ENCODE measurements around the gene C12orf75. TPM values are rescaled to one million over a fixed set of nuclear protein-coding genes. Genes with fewer than 3 reads are reported as not detected.

C12orf75 gene
- total and polyA plus RNA-seq, 10 of the 15 experiments (the other 5 are each of a cell fraction or from before 2014, with no cell fraction given), result 40.7 to 411 (median 159) TPM

DNA sequence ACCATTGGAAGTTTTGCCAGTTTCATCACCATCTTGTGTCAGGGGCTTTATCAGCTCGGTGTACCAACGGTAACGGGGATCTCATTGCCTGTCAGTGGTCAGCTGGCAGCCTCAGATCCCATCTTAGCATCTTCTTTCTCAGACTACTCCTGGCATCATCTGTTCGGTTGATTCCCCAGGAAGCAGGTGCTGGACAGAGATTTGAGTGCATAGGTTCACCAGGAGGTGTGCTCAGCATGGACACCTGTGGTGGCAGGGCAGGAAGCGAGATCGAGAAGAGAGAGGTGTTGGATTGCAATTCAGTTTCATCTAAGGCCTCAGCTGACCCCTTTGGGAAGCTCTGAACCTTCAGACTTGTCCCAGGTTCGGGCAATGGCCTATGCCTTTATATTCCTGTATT is 76.0 kb downstream of the C12orf75 start:
- Histone ChIP-seq H3K9me3 (replicated peaks; ENCODE audit: control insufficient read depth, insufficient read depth, low read length) (no peaks in the 10 kb centered on the region), H4K20me1 (ENCODE audit: control insufficient read depth, insufficient read depth) (no peaks in the 10 kb centered on the region), H3K27me3 (replicated peaks in 1 of 2; ENCODE audit: control insufficient read depth in 2 of 2, insufficient read depth in 2 of 2, low read length in 1 of 2) (no peaks in the 10 kb centered on the region), H3K36me3 (ENCODE audit: control insufficient read depth in 2 of 2, insufficient read depth in 2 of 2, low read length in 1 of 2) (no peaks in the 10 kb centered on the region; a peak in 1 of 4 replicates), H3K79me2 (ENCODE audit: control insufficient read depth, insufficient read depth, low read length) (no peaks in the 10 kb centered on the region), H3K9ac (ENCODE audit: control insufficient read depth, insufficient read depth, low read length) (no peak overlapping the region), H3K4me1 (ENCODE audit: control insufficient read depth, insufficient read depth, low read length) (no peaks in the 10 kb centered on the region), H2AFZ (ENCODE audit: control insufficient read depth, low read depth, low read length) (no peak overlapping the region), H3K4me3 (no peak overlapping the region), H3K27ac (ENCODE audit: control insufficient read depth, insufficient read depth) (no peak overlapping the region), H3K4me2 (ENCODE audit: control insufficient read depth, insufficient read depth) (no peak overlapping the region)
- DNase-seq (ENCODE audit: low read depth, low spot score), result no peak
- CTCF ChIA-PET, result interaction anchor here (1.3 kb wide), 1 partner anchor 14 kb away, joined by 4 read pairs; no protein-coding TSS in a partner anchor
- ATAC-seq, result no peak
- intact Hi-C loops (cut with micrococcal nuclease; ENCODE audit: unreplicated experiment), result no loop called here
- RAD21 ChIA-PET (ENCODE audit: unreplicated experiment), result no interaction called here
- no peak for FAIRE-seq
- in situ Hi-C loops (cut with MboI), result no loop called here
- POLR2A ChIA-PET, result no interaction called here
- no TSS peak for BruUV-seq (replicated peaks)
- SMC1A ChIA-PET (ENCODE audit: uncharacterized antibody, unreplicated experiment), result no interaction called here
- 55% methylated on average over 7 of the region's 7 CpGs for WGBS (ENCODE audit: insufficient coverage, insufficient replicate concordance, low lambda C conversion rate, missing lambda C conversion rate)
- no peak for TF ChIP-seq BRCA1 (IDR thresholded peaks at IDR 0.05; ENCODE audit: low read depth, low read length)
- no peak for TF ChIP-seq HCFC1 (IDR thresholded peaks at IDR 0.05; ENCODE audit: low read length)
- TF ChIP-seq, protein P1, sequence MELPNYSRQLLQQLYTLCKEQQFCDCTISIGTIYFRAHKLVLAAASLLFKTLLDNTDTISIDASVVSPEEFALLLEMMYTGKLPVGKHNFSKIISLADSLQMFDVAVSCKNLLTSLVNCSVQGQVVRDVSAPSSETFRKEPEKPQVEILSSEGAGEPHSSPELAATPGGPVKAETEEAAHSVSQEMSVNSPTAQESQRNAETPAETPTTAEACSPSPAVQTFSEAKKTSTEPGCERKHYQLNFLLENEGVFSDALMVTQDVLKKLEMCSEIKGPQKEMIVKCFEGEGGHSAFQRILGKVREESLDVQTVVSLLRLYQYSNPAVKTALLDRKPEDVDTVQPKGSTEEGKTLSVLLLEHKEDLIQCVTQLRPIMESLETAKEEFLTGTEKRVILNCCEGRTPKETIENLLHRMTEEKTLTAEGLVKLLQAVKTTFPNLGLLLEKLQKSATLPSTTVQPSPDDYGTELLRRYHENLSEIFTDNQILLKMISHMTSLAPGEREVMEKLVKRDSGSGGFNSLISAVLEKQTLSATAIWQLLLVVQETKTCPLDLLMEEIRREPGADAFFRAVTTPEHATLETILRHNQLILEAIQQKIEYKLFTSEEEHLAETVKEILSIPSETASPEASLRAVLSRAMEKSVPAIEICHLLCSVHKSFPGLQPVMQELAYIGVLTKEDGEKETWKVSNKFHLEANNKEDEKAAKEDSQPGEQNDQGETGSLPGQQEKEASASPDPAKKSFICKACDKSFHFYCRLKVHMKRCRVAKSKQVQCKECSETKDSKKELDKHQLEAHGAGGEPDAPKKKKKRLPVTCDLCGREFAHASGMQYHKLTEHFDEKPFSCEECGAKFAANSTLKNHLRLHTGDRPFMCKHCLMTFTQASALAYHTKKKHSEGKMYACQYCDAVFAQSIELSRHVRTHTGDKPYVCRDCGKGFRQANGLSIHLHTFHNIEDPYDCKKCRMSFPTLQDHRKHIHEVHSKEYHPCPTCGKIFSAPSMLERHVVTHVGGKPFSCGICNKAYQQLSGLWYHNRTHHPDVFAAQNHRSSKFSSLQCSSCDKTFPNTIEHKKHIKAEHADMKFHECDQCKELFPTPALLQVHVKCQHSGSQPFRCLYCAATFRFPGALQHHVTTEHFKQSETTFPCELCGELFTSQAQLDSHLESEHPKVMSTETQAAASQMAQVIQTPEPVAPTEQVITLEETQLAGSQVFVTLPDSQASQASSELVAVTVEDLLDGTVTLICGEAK (IDR thresholded peaks at IDR 0.05; ENCODE audit: borderline replicate concordance), result no peak
- no peak for TF ChIP-seq ESRRA (IDR thresholded peaks at IDR 0.05; ENCODE audit: low read length)
